ENCODE results near the gene RYR3.

The RYR3 gene

GRCh38 chr15:33310481-33311311, at the start of gene RYR3:
Gene RYR3, plus strand, starts transcription at chr15:33310967. Its CDS starts 79 bp downstream, at chr15:33311046.
- DNase-seq, result no peak

GRCh38 chr15:33262306-33262705, 48.5 kb upstream of the RYR3 start:
- no peak for DNase-seq

GRCh38 chr15:33277689-33278088, 33.1 kb upstream of the RYR3 start:
- DNase-seq, result no peak

GRCh38 chr15:33278816-33279612, 31.8 kb upstream of the RYR3 start:
- DNase-seq, result no peak

GRCh38 chr15:33279613-33280205, 31.1 kb upstream of the RYR3 start:
- DNase-seq, result no peak

GRCh38 chr15:33282226-33283020, 28.3 kb upstream of the RYR3 start:
- no peak for DNase-seq

- no peak for DNase-seq
Observed at GRCh38 chr15:33283576-33283975, 27.2 kb upstream of the RYR3 start.

- no peak for DNase-seq
Observed at GRCh38 chr15:33284336-33284735, 26.4 kb upstream of the RYR3 start.

- DNase-seq, result peak; percentile 60
Observed at GRCh38 chr15:33292717-33293307, 18.0 kb upstream of the RYR3 start.

GRCh38 chr15:33293713-33294334, 16.9 kb upstream of the RYR3 start:
- DNase-seq, result no peak

GRCh38 chr15:33296050-33296449, 14.7 kb upstream of the RYR3 start:
- no peak for DNase-seq

- no peak for DNase-seq
Observed at GRCh38 chr15:33296856-33297255, 13.9 kb upstream of the RYR3 start.

GRCh38 chr15:33298631-33299030, 12.1 kb upstream of the RYR3 start:
- DNase-seq, result no peak

GRCh38 chr15:33304924-33305323, 5.8 kb upstream of the RYR3 start:
- no peak for DNase-seq

GRCh38 chr15:33309602-33310276, 1.0 kb upstream of the RYR3 start:
- no peak for DNase-seq

GRCh38 chr15:33311312-33311971, 675 bp downstream of the RYR3 start:
- DNase-seq, result no peak

GRCh38 chr15:33313491-33313890, 2.7 kb downstream of the RYR3 start:
- no peak for DNase-seq

GRCh38 chr15:33314069-33314468, 3.3 kb downstream of the RYR3 start:
- no peak for DNase-seq

- no peak for DNase-seq
Observed at GRCh38 chr15:33315044-33315443, 4.3 kb downstream of the RYR3 start.

GRCh38 chr15:33317896-33318295, 7.1 kb downstream of the RYR3 start:
- no peak for DNase-seq

- DNase-seq, result no peak
Observed at GRCh38 chr15:33320017-33320416, 9.2 kb downstream of the RYR3 start.
